HL-60/S4 treated with retinoic acid at 250 ng/mL for 4 days and 3 days (cell line): ENCODE results near the gene KIF18B.

Source experiments
- in situ Hi-C: fragments of 300-500 bp; cut with MboI; formaldehyde crosslinking; loops from 2 replicates; pipeline ENCODE4 v1.7.0; 2022; ENCODE audit warnings: low sequenced_read_pairs

KIF18B gene

GRCh38 chr17:44908761-44909326 is 38.7 kb downstream of the KIF18B start:
- in situ Hi-C loops: no loop called here

- in situ Hi-C loops: no loop called here
These were observed 39.7 kb downstream of the KIF18B start for GRCh38 chr17:44907729-44908470.

- in situ Hi-C loops: no loop called here
These were observed 40.5 kb downstream of the KIF18B start for GRCh38 chr17:44906763-44907728.

- in situ Hi-C loops: no loop called here
These were observed 41.4 kb downstream of the KIF18B start for GRCh38 chr17:44906010-44906646.

GRCh38 chr17:44905006-44906000 is 42.3 kb downstream of the KIF18B start:
- in situ Hi-C loops: no loop called here

- in situ Hi-C loops: no loop called here
These were observed 43.3 kb downstream of the KIF18B start for GRCh38 chr17:44904001-44904984.

GRCh38 chr17:44903012-44903685 is 44.4 kb downstream of the KIF18B start:
- in situ Hi-C loops: no loop called here

- in situ Hi-C loops: no loop called here
These were observed 45.3 kb downstream of the KIF18B start for GRCh38 chr17:44902135-44902760.

GRCh38 chr17:44901411-44901921 is 46.1 kb downstream of the KIF18B start:
- in situ Hi-C loops: no loop called here

GRCh38 chr17:44900894-44901293 is 46.7 kb downstream of the KIF18B start:
- in situ Hi-C loops: no loop called here

GRCh38 chr17:44899074-44899782 is 48.3 kb downstream of the KIF18B start, which contains the start of gene EFTUD2:
Gene EFTUD2 (minus strand): TSS chr17:44899445. CDS start chr17:44894521, 4,924 bp downstream.
- in situ Hi-C loops: no loop called here

GRCh38 chr17:44898768-44899073 is 48.9 kb downstream of the KIF18B start:
- in situ Hi-C loops: no loop called here

GRCh38 chr17:44894642-44895041 is 52.9 kb downstream of the KIF18B start:
- in situ Hi-C loops: no loop called here

- in situ Hi-C loops: no loop called here
These were observed 55.3 kb downstream of the KIF18B start for GRCh38 chr17:44892250-44892649.

GRCh38 chr17:44889003-44889402 is 58.6 kb downstream of the KIF18B start:
- in situ Hi-C loops: no loop called here

- in situ Hi-C loops: no loop called here
These were observed 59.3 kb downstream of the KIF18B start for GRCh38 chr17:44887971-44888954.
